AG09319 (cell line): ENCODE results near the gene NR2C2.

Experiments used
- DNase-seq: peaks from one replicate; pipeline ENCODE4 v3.0.0-alpha.2; 2010; ENCODE audit warnings: low read depth; ENCODE audit errors: extremely low read depth
- CTCF ChIP-seq: IDR thresholded peaks from 2 replicates; pipeline ENCODE4 v1.5.1; 2011; ENCODE audit warnings: low read depth, mild to moderate bottlenecking, inconsistent platforms, low read length, moderate library complexity

Gene NR2C2

GRCh38 chr3:15064835-15065549 lies 117.6 kb downstream of the NR2C2 start, which contains the start of gene MRPS25:
Gene MRPS25 (minus strand): TSS chr3:15065315. CDS start chr3:15065194, 121 bp downstream.
- peak; percentile 73 for DNase-seq
- no peak for TF ChIP-seq CTCF

- no peak for DNase-seq
These were observed 118.2 kb downstream of the NR2C2 start for GRCh38 chr3:15065550-15066007.

GRCh38 chr3:15066467-15066866 lies 119.1 kb downstream of the NR2C2 start:
- DNase-seq: no peak
- no peak for TF ChIP-seq CTCF

More at GRCh38 chr3:15065550-15066007, 118.2 kb downstream of the NR2C2 start:
- TF ChIP-seq CTCF: no peak

- no peak for TF ChIP-seq CTCF
- DNase-seq: no peak
These were observed 122.1 kb downstream of the NR2C2 start for GRCh38 chr3:15069441-15069840.

GRCh38 chr3:15071699-15072098 lies 124.3 kb downstream of the NR2C2 start:
- no peak for DNase-seq
- TF ChIP-seq CTCF: no peak

- TF ChIP-seq CTCF: no peak
- DNase-seq: no peak
These were observed 127.1 kb downstream of the NR2C2 start for GRCh38 chr3:15074500-15074899.

- no peak for DNase-seq
- no peak for TF ChIP-seq CTCF
These were observed 131.7 kb downstream of the NR2C2 start for GRCh38 chr3:15079091-15079490.
